ENCODE results near the gene CHCHD4.
"Not testable (repeated sequence)": the region's sequence is repeated elsewhere in the genome, so short reads cannot be mapped to it uniquely, and the experiment has no call there.

The CHCHD4 gene

DNA sequence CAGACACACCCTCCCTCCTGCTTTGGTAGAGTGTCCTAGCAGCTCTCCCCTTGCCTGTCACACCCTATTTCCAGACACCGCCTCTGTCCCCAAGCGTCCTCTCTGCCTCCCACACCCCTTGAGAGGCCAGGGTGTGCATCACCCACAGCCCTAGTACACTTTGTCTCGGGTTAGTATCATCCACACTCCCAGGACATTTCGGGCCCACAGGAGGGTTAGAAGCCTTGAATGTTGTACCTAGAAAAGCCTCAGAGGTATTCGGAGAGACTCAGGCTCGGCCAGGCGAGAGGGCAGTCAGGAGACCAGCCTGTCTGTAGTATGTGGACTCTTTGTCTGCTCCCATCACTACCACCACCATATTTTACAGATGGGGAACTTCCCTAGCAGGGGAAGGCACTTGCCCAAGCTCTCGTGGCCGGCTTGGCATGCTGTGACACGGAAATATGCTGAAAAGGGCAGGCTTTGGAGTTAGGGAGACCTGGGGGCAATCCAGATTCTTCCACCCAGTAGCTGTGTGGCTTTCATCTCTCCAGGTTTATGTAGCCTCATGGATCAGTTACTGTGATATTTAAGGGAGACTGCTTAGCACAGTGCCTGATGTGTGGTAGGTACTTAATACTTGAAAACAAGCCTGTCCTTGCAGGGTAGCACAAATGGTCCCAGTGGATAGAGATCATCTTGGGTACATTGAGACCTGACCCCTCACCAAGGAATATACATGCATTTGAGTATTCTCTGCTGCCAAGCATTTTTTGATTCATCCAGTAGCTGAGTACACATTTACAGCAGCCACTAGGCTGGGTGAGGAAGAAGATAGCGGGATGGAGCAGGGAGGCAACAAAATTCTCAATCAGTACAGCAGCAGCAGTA is 1.6 kb upstream of the CHCHD4 start:
- TF ChIP-seq, protein P1, sequence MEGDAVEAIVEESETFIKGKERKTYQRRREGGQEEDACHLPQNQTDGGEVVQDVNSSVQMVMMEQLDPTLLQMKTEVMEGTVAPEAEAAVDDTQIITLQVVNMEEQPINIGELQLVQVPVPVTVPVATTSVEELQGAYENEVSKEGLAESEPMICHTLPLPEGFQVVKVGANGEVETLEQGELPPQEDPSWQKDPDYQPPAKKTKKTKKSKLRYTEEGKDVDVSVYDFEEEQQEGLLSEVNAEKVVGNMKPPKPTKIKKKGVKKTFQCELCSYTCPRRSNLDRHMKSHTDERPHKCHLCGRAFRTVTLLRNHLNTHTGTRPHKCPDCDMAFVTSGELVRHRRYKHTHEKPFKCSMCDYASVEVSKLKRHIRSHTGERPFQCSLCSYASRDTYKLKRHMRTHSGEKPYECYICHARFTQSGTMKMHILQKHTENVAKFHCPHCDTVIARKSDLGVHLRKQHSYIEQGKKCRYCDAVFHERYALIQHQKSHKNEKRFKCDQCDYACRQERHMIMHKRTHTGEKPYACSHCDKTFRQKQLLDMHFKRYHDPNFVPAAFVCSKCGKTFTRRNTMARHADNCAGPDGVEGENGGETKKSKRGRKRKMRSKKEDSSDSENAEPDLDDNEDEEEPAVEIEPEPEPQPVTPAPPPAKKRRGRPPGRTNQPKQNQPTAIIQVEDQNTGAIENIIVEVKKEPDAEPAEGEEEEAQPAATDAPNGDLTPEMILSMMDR (conservative IDR thresholded peaks at IDR 0.05; ENCODE audit: low read depth, low read length): no peak
- no peak for DNase-seq (ENCODE audit: low read depth)
- peak overlapping the region; percentile 95 for H3K4me3 ChIP-seq (ENCODE audit: low read depth, low read length)

DNA sequence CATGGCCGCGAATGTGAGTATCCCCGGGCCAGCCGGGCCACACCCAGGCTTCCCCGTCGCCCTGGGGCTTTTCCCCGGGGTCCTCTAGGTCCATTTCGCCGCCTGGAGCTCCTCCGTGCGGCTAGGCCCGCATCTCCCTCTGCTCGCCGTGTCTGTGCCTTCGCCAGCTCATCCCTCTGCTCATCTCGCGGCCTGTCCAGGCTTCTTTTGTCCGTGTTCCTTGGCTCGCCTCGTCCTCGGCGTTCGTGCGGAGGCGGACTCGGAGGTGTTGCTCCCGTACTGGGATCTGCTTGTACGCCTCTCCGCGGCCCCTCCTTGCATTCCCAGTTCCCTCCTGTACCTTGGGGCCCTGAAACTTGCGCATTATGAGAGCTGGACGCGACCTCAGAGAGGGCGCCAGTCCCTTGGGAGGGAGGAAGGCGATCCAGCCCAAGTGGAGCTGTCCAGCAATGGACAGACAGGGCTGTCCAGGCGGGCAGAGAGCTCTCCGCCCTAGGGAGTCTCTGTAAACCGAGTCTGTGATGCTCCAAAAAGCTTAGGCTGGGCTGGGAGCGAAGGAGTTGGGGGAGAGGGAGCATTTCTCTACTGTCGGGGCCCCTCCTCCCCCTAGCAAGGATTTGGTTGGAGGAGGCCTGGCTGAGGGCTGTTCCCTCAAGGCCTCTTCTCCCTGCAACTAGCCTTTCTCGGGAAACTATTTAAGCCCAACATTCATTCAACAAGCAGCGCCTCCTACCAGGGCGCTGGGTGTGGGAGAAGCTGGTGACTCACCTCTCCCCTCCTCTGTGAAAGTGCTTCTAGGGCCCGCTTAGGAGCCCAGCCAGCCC is 735 bp upstream of the CHCHD4 start:
- TF ChIP-seq, protein P1 (conservative IDR thresholded peaks at IDR 0.05; ENCODE audit: low read depth, low read length): peak; percentile 42
- peak overlapping the region; percentile 95 for H3K4me3 ChIP-seq (ENCODE audit: low read depth, low read length)

DNA sequence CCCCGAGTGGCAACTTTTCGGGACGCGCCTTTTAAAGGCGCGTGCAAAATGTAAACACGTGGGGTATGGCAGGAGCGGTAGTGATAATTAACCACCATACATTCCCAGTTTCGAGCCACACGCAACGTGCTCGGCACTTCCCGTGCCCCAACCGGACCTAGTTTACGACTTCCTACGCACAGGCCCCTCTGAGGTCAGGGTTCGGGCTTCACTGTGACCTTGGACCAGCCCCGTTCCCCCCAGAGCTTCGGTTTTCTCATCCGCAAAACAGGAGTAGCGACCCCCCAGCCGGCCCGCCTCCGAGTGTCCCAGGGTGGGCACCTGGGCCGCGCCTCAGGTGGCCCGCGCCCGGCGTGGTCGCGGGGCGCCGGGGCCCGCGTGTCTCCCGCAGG is 451 bp downstream of the CHCHD4 start:
- TF ChIP-seq, protein P1 (conservative IDR thresholded peaks at IDR 0.05; ENCODE audit: low read depth, low read length): no peak
- peak; percentile 26 for DNase-seq (ENCODE audit: low read depth)

More for the DNA sequence above, 735 bp upstream of the CHCHD4 start:
- peak; percentile 95 for DNase-seq (ENCODE audit: low read depth)

DNA sequence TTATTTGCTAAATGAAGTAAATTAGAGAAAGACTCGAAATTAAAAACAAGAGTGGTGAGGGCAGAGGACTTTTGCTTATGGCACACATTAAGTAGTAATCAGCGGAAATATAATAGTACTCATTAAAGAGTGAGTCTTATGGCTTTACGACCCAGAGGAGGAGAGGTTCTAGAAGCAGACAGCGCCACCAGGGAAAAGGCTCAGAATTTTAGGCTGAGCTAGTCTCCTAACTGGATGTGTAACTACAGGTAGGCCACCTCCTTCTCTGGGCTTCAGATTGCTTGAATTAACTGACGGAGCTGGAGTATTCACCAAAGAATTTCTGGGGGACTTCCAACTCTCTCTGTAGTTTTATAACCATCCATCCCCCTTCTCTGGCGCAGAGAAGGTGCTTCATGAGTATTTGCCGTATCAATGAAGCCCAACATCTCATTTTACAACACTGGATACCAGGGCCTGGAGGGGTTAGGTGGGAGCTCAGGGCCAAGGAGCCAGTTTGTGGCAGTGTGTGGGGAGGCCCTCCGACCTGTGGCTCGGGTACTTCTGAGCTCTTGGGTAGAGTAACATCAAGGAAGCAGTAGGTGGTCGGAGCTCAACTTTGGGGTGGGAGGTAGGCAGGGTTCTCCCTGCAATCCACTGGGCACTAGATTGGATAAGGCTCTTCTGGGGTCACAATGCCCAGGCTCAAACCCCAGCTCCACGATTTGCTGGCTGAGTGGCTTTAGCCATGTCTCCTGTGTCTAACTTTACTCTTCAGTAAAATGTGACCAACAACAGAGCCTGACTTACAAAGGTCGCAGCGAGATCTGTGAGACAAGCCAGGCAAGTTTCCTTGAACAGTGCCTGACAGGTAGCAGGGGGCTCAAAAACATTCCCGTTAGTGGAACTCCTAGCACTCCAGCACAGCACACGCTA is 1.1 kb downstream of the CHCHD4 start:
- DNase-seq (ENCODE audit: low read depth): no peak
- peak overlapping the region; percentile 95 for H3K4me3 ChIP-seq (ENCODE audit: low read depth, low read length)
- TF ChIP-seq, protein P1 (conservative IDR thresholded peaks at IDR 0.05; ENCODE audit: low read depth, low read length): no peak

More for the DNA sequence above, 451 bp downstream of the CHCHD4 start:
- H3K4me3 ChIP-seq (ENCODE audit: low read depth, low read length): peak overlapping the region; percentile 95

DNA sequence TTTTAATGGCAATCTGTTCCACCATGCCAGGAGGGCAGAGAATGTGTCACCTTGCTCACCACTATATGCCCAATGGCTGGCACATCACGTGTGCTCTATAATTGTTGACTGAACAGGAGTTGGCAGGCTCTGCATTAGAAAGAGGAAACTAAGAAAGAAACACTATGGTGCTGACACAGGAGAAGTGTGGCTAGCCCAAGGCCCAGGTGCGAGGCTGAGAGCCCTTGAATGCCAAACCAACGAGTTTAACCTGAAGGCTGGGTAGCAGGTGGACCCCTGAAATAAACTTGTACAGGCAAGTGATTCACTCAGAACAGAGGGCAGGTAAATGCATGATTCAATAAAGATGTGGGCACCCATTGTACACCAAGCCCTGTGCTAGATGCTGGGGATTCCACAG is 2.4 kb downstream of the CHCHD4 start:
- TF ChIP-seq, protein P1 (conservative IDR thresholded peaks at IDR 0.05; ENCODE audit: low read depth, low read length): no peak
- no peak overlapping the region for H3K4me3 ChIP-seq (ENCODE audit: low read depth, low read length)
- DNase-seq (ENCODE audit: low read depth): no peak

DNA sequence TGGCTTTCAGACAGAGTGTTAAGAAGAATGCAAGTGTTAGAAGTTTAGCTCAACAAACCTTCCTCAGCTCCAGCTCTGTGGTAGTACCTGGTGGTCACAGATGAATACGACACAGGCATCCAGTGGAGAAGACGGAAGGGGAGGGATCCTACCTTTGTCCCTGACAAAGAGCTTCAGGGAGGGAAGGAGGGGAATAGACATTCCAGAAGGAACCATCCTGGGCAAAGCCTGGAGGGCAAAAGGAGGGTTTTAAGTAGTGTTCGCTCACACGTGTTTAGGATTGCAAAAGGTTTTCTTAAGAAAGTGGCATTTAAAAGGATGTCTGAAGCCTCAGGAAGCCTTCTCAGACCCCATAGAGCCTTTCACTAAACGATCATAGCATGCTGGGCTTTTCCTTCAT is 2.8 kb downstream of the CHCHD4 start:
- TF ChIP-seq, protein P1 (conservative IDR thresholded peaks at IDR 0.05; ENCODE audit: low read depth, low read length): no peak
- H3K4me3 ChIP-seq (ENCODE audit: low read depth, low read length): no peak overlapping the region
- no peak for DNase-seq (ENCODE audit: low read depth)

DNA sequence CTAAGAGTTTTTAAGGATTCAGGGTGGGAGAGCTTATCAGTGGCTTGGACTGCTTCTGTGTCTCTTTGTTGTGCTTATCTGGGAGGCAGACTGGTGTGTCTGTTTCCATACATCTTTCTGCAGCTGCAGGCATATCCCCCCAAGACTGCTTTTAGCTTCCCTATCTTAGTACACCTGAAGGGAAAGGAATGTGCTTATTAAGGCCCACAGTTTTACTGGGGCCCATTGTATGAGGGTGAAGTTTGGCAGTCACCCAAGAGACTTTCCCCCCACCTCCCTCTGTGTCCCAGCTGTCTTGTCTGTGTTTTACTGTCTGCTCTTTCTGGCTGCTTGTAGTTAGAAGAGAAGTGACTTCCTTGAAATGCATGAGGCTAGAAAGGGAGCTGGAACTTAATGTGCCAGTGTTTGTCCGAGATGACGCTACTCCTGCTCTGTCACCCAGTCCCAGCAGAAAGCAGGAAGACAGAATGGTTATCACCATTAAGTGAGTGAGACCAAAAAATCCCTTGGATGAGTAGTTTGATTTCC is 3.7 kb downstream of the CHCHD4 start:
- DNase-seq (ENCODE audit: low read depth); H3K4me3 ChIP-seq (ENCODE audit: low read depth, low read length): not testable (repeated sequence)
